Activated CD8-positive, alpha-beta memory T cell treated with anti-CD3 and anti-CD28 coated beads, Interleukin-2, amount 10 ng/mL, durations not matched to agents 7 days and 5 days (primary cell): ENCODE data around the gene ATXN3L. TPM values are rescaled to one million over a fixed set of nuclear protein-coding genes. Genes with fewer than 3 reads are reported as not detected.

Source experiments
- ATAC-seq: fragments of 150-1000 bp; cut with Tn5 transposase; one replicate; pipeline ENCODE4 v1.10.0; 2021; ENCODE audit warnings: moderate library complexity
- CTCF ChIA-PET: fragments of 350-600 bp; sonication (Branson Sonifier 250); formaldehyde crosslinking; loops from one replicate; lab custom pipeline; 2021; ENCODE audit warnings: antibody characterized with exemption; lab: Charles Lee
- DNase-seq: peaks from one replicate; pipeline ENCODE4 v3.0.0-alpha.2; 2020
- H3K27ac Mint-ChIP-seq: one replicate; pipeline ENCODE4 v1.8.0; 2021; ENCODE audit warnings: mild to moderate bottlenecking, mixed read lengths
- H3K27me3 Mint-ChIP-seq: one replicate; pipeline ENCODE4 v1.8.0; 2021; ENCODE audit warnings: mixed read lengths
- H3K36me3 Mint-ChIP-seq: one replicate; pipeline ENCODE4 v1.8.0; 2021; ENCODE audit warnings: mild to moderate bottlenecking, mixed read lengths
- H3K4me1 Mint-ChIP-seq: one replicate; pipeline ENCODE4 v1.8.0; 2021; ENCODE audit warnings: mixed read lengths
- H3K4me3 Mint-ChIP-seq: one replicate; pipeline ENCODE4 v1.8.0; 2021; ENCODE audit warnings: mild to moderate bottlenecking, moderate library complexity, mixed read lengths
- H3K9me3 Mint-ChIP-seq: one replicate; pipeline ENCODE4 v1.8.0; 2022; ENCODE audit warnings: low read depth, mixed read lengths
- total RNA-seq, 2 experiments: library from RNA; stranded (reverse); gene quantifications; one replicate each; pipeline ENCODE4 v1.2.3, GENCODE V29; 2021

The ATXN3L gene
- total RNA-seq, 2 experiments from 2014 or later: not detected

- Mint-ChIP-seq H3K9me3 (no peaks in the 10 kb centered on the region), H3K4me3 (no peak overlapping the region), H3K4me1 (no peaks in the 10 kb centered on the region), H3K36me3 (no peaks in the 10 kb centered on the region), H3K27me3 (no peaks in the 10 kb centered on the region), H3K27ac (no peak overlapping the region)
- no peak for DNase-seq
- no peak for ATAC-seq
- CTCF ChIA-PET: no interaction called here
Measured at GRCh38 chrX:13290891-13291614, 28.8 kb downstream of the ATXN3L start.

- CTCF ChIA-PET: no interaction called here
- Mint-ChIP-seq H3K36me3 (no peaks in the 10 kb centered on the region), H3K9me3 (peaks cover 5% of the 10 kb centered on the region)
Measured at GRCh38 chrX:13288671-13289070, 31.2 kb downstream of the ATXN3L start.

GRCh38 chrX:13287816-13288215 is 32.0 kb downstream of the ATXN3L start:
- peaks cover 5% of the 10 kb centered on the region for H3K9me3 Mint-ChIP-seq
- ATAC-seq (no peak), DNase-seq (no peak)
- CTCF ChIA-PET: interaction anchor here (0.6 kb wide), 1 partner anchor 258 kb away, joined by 3 read pairs; no protein-coding TSS in a partner anchor
- no peak overlapping the region for H3K27ac Mint-ChIP-seq
- no peaks in the 10 kb centered on the region for H3K4me1 Mint-ChIP-seq
- no peak overlapping the region for H3K4me3 Mint-ChIP-seq
- H3K27me3 Mint-ChIP-seq: no peaks in the 10 kb centered on the region
- no peaks in the 10 kb centered on the region for H3K36me3 Mint-ChIP-seq

More at GRCh38 chrX:13288671-13289070, 31.2 kb downstream of the ATXN3L start:
- no peak overlapping the region for H3K27ac Mint-ChIP-seq
- no peaks in the 10 kb centered on the region for H3K4me1 Mint-ChIP-seq
- ATAC-seq (no peak), DNase-seq (no peak)
- H3K27me3 Mint-ChIP-seq: no peaks in the 10 kb centered on the region
- H3K4me3 Mint-ChIP-seq: no peak overlapping the region

- H3K27ac Mint-ChIP-seq: no peak overlapping the region
- H3K36me3 Mint-ChIP-seq: no peaks in the 10 kb centered on the region
- CTCF ChIA-PET: no interaction called here
- H3K4me1 Mint-ChIP-seq: no peaks in the 10 kb centered on the region
- peaks cover 5% of the 10 kb centered on the region for H3K9me3 Mint-ChIP-seq
- no peaks in the 10 kb centered on the region for H3K27me3 Mint-ChIP-seq
- no peak overlapping the region for H3K4me3 Mint-ChIP-seq
- ATAC-seq (no peak), DNase-seq (no peak)
Measured at GRCh38 chrX:13285693-13286092, 34.2 kb downstream of the ATXN3L start.

GRCh38 chrX:13285229-13285628 is 34.6 kb downstream of the ATXN3L start:
- H3K4me3 Mint-ChIP-seq: no peak overlapping the region
- H3K27me3 Mint-ChIP-seq: no peaks in the 10 kb centered on the region
- no peaks in the 10 kb centered on the region for H3K4me1 Mint-ChIP-seq
- DNase-seq: no peak
- CTCF ChIA-PET: no interaction called here
- no peak for ATAC-seq
- peaks cover 5% of the 10 kb centered on the region for H3K9me3 Mint-ChIP-seq
- H3K36me3 Mint-ChIP-seq: no peaks in the 10 kb centered on the region
- H3K27ac Mint-ChIP-seq: no peak overlapping the region

GRCh38 chrX:13284570-13284969 is 35.3 kb downstream of the ATXN3L start:
- CTCF ChIA-PET: no interaction called here

GRCh38 chrX:13283950-13284546 is 35.8 kb downstream of the ATXN3L start:
- ATAC-seq: no peak
- CTCF ChIA-PET: no interaction called here

More at GRCh38 chrX:13284570-13284969, 35.3 kb downstream of the ATXN3L start:
- no peak for ATAC-seq
- DNase-seq: no peak
- no peak overlapping the region for H3K4me3 Mint-ChIP-seq
- H3K36me3 Mint-ChIP-seq: no peaks in the 10 kb centered on the region
- H3K9me3 Mint-ChIP-seq: peaks cover 5% of the 10 kb centered on the region
- H3K4me1 Mint-ChIP-seq: no peaks in the 10 kb centered on the region
- H3K27me3 Mint-ChIP-seq: no peaks in the 10 kb centered on the region
- H3K27ac Mint-ChIP-seq: no peak overlapping the region

GRCh38 chrX:13283512-13283911 is 36.3 kb downstream of the ATXN3L start:
- no peaks in the 10 kb centered on the region for H3K36me3 Mint-ChIP-seq
- ATAC-seq (no peak), DNase-seq (no peak)
- H3K4me1 Mint-ChIP-seq: no peaks in the 10 kb centered on the region
- no peaks in the 10 kb centered on the region for H3K27me3 Mint-ChIP-seq
- no peak overlapping the region for H3K4me3 Mint-ChIP-seq
- H3K27ac Mint-ChIP-seq: no peak overlapping the region
- peaks cover 5% of the 10 kb centered on the region for H3K9me3 Mint-ChIP-seq
- CTCF ChIA-PET: interaction anchor here (0.7 kb wide), 1 partner anchor 205 kb away, joined by 3 read pairs; no protein-coding TSS in a partner anchor

More at GRCh38 chrX:13283950-13284546, 35.8 kb downstream of the ATXN3L start:
- H3K27me3 Mint-ChIP-seq: no peaks in the 10 kb centered on the region
- no peak for DNase-seq
- no peaks in the 10 kb centered on the region for H3K4me1 Mint-ChIP-seq
- H3K9me3 Mint-ChIP-seq: peaks cover 5% of the 10 kb centered on the region
- no peaks in the 10 kb centered on the region for H3K36me3 Mint-ChIP-seq
- H3K4me3 Mint-ChIP-seq: no peak overlapping the region
- no peak overlapping the region for H3K27ac Mint-ChIP-seq

GRCh38 chrX:13281289-13281688 is 38.6 kb downstream of the ATXN3L start:
- H3K36me3 Mint-ChIP-seq: no peaks in the 10 kb centered on the region
- CTCF ChIA-PET: no interaction called here
- H3K4me3 Mint-ChIP-seq: no peak overlapping the region
- H3K9me3 Mint-ChIP-seq: peaks cover 5% of the 10 kb centered on the region
- no peak overlapping the region for H3K27ac Mint-ChIP-seq
- DNase-seq (no peak), ATAC-seq (no peak)
- H3K27me3 Mint-ChIP-seq: no peaks in the 10 kb centered on the region
- H3K4me1 Mint-ChIP-seq: no peaks in the 10 kb centered on the region

- Mint-ChIP-seq H3K9me3 (no peaks in the 10 kb centered on the region), H3K4me3 (no peak overlapping the region), H3K27me3 (no peaks in the 10 kb centered on the region), H3K4me1 (no peaks in the 10 kb centered on the region), H3K27ac (no peak overlapping the region), H3K36me3 (no peaks in the 10 kb centered on the region)
- ATAC-seq: no peak
- CTCF ChIA-PET: no interaction called here
- DNase-seq: no peak
Measured at GRCh38 chrX:13279279-13280018, 40.4 kb downstream of the ATXN3L start.

- Mint-ChIP-seq H3K27me3 (no peaks in the 10 kb centered on the region), H3K9me3 (no peaks in the 10 kb centered on the region), H3K4me3 (no peak overlapping the region), H3K4me1 (no peaks in the 10 kb centered on the region), H3K36me3 (no peaks in the 10 kb centered on the region), H3K27ac (no peak overlapping the region)
- no peak for ATAC-seq
- DNase-seq: no peak
- CTCF ChIA-PET: no interaction called here
Measured at GRCh38 chrX:13277539-13277938, 42.3 kb downstream of the ATXN3L start.

GRCh38 chrX:13276991-13277390 is 42.9 kb downstream of the ATXN3L start:
- Mint-ChIP-seq H3K9me3 (no peaks in the 10 kb centered on the region), H3K36me3 (no peaks in the 10 kb centered on the region), H3K27ac (no peak overlapping the region), H3K4me1 (no peaks in the 10 kb centered on the region), H3K4me3 (no peak overlapping the region), H3K27me3 (no peaks in the 10 kb centered on the region)
- no peak for ATAC-seq
- CTCF ChIA-PET: no interaction called here
- no peak for DNase-seq

- Mint-ChIP-seq H3K27me3 (no peaks in the 10 kb centered on the region), H3K4me3 (no peak overlapping the region), H3K9me3 (no peaks in the 10 kb centered on the region), H3K4me1 (no peaks in the 10 kb centered on the region), H3K36me3 (no peaks in the 10 kb centered on the region), H3K27ac (no peak overlapping the region)
- ATAC-seq (no peak), DNase-seq (no peak)
- CTCF ChIA-PET: no interaction called here
Measured at GRCh38 chrX:13275031-13275430, 44.8 kb downstream of the ATXN3L start.
